ENCODE measurements around the gene GATA6.
"Not testable (repeated sequence)": the region's sequence is repeated elsewhere in the genome, so short reads cannot be mapped to it uniquely, and the experiment has no call there.

Gene GATA6

GRCh38 chr18:22180722-22181121, 11.3 kb downstream of the GATA6 start:
- H2BK120ac ChIP-seq (ENCODE audit: low read depth, low read length): no peak overlapping the region
- no peaks in the 10 kb centered on the region for H3K9me3 ChIP-seq (replicated peaks in 1 of 2; ENCODE audit: control insufficient read depth in 2 of 2, insufficient read depth in 1 of 2, low read depth in 1 of 2, low read length in 2 of 2)
- no peak overlapping the region for H2BK12ac ChIP-seq (ENCODE audit: low read length)
- no CpG with 5 or more reads among the region's 6 CpGs for WGBS, 2 donors (ENCODE audit: extremely low coverage in 2 of 2, insufficient read length in 2 of 2, insufficient replicate concordance in 1 of 2)
- no peak overlapping the region for H3K4ac ChIP-seq (ENCODE audit: low read length)
- no peaks in the 10 kb centered on the region for H3K79me1 ChIP-seq (ENCODE audit: low read depth, low read length)
- H3K14ac ChIP-seq (ENCODE audit: low read length): no peak overlapping the region
- H3K4me3 ChIP-seq (ENCODE audit: low read length in 2 of 2): no peak overlapping the region
- peaks cover 7 to 63% (median 33%) of the 10 kb centered on the region in 3 experiments for H3K27me3 ChIP-seq (ENCODE audit: control insufficient read depth in 3 of 3, insufficient read depth in 3 of 3, low read depth in 1 of 3, low read length in 3 of 3)
- no peak overlapping the region for H3K4me2 ChIP-seq (ENCODE audit: insufficient read depth, low read length, poor library complexity, severe bottlenecking)
- no peak overlapping the region for H3K23ac ChIP-seq (ENCODE audit: low read depth, low read length, poor library complexity)
- no peak overlapping the region for H4K91ac ChIP-seq (ENCODE audit: low read depth, low read length, poor library complexity)
- H2BK15ac ChIP-seq (ENCODE audit: low read length): no peak overlapping the region
- H3K9ac ChIP-seq (ENCODE audit: low read depth, low read length, poor library complexity): no peak overlapping the region
- no peak overlapping the region for H3K27ac ChIP-seq (replicated peaks; ENCODE audit: low read length)
- H3K18ac ChIP-seq (ENCODE audit: low read length): no peak overlapping the region
- no peak overlapping the region for H2AK5ac ChIP-seq (ENCODE audit: low read depth, low read length)
- no peaks in the 10 kb centered on the region for H3K4me1 ChIP-seq (ENCODE audit: control insufficient read depth in 2 of 2, insufficient read depth in 1 of 2, low read depth in 1 of 2, low read length in 2 of 2)
- DNase-seq (ENCODE audit: low spot score): no peak
- H3K36me3 ChIP-seq (replicated peaks in 1 of 2; ENCODE audit: control insufficient read depth in 2 of 2, insufficient read depth in 2 of 2, low read length in 2 of 2): no peaks in the 10 kb centered on the region
- no peak overlapping the region for H2AFZ ChIP-seq (ENCODE audit: low read length)
- no peak overlapping the region for H4K8ac ChIP-seq (ENCODE audit: low read depth, low read length)
- H2BK5ac ChIP-seq (ENCODE audit: low read length): no peak overlapping the region

DNA sequence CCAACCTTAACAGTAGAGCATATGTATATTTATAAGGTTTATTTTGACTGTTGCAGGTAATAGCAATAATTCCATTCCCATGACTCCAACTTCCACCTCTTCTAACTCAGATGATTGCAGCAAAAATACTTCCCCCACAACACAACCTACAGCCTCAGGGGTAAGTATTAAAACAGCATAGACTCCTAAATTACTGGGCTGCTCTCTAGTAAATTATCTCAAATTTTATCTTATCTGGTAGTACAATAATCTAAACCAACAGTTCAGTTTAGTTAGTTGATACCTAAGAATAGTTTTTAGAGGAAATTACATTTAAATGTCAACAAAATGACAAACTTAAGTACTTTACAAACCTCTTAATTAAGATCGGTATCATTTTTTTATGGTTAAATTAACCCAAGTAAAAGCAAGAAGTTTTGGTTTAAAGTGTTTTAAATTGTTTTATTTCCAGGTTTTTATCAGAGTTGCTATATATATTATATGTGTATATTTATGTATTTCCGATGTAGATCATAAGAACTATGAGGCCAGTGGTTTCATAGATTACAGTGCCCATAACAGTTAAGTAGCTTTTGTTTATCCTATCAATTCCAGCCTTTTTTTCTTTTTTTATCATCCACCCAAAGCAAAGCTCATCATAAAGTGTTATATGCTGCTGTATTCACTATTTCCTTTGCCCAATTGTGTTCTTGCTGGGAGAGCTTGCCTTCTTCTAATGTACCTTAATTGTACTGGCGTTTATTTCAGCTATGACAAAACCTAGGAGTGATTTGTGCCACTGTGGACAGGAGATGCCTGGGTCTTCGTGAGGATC, 13.7 kb downstream of the GATA6 start:
- Histone ChIP-seq H3K27me3 (ENCODE audit: control insufficient read depth in 3 of 3, insufficient read depth in 3 of 3, low read depth in 1 of 3, low read length in 3 of 3) (peaks cover 0 to 44% (median 13%) of the 10 kb centered on the region in 3 experiments), H4K8ac (ENCODE audit: low read depth, low read length) (no peak overlapping the region), H2BK12ac (ENCODE audit: low read length) (no peak overlapping the region), H3K4me2 (ENCODE audit: insufficient read depth, low read length, poor library complexity, severe bottlenecking) (no peak overlapping the region), H3K23ac (ENCODE audit: low read depth, low read length, poor library complexity) (no peak overlapping the region), H2BK120ac (ENCODE audit: low read depth, low read length) (no peak overlapping the region), H3K9me3 (replicated peaks in 1 of 2; ENCODE audit: control insufficient read depth in 2 of 2, insufficient read depth in 1 of 2, low read depth in 1 of 2, low read length in 2 of 2) (no peaks in the 10 kb centered on the region), H3K4ac (ENCODE audit: low read length) (no peak overlapping the region), H3K14ac (ENCODE audit: low read length) (no peak overlapping the region), H3K18ac (ENCODE audit: low read length) (no peak overlapping the region), H2AFZ (ENCODE audit: low read length) (no peak overlapping the region), H3K9ac (ENCODE audit: low read depth, low read length, poor library complexity) (no peak overlapping the region), H3K27ac (replicated peaks; ENCODE audit: low read length) (no peak overlapping the region), H2AK5ac (ENCODE audit: low read depth, low read length) (no peak overlapping the region), H3K79me1 (ENCODE audit: low read depth, low read length) (no peaks in the 10 kb centered on the region), H2BK15ac (ENCODE audit: low read length) (no peak overlapping the region), H3K4me3 (ENCODE audit: low read length in 2 of 2) (no peak overlapping the region), H4K91ac (ENCODE audit: low read depth, low read length, poor library complexity) (no peak overlapping the region), H2BK5ac (ENCODE audit: low read length) (no peak overlapping the region), H3K36me3 (replicated peaks in 1 of 2; ENCODE audit: control insufficient read depth in 2 of 2, insufficient read depth in 2 of 2, low read length in 2 of 2) (no peaks in the 10 kb centered on the region), H3K4me1 (ENCODE audit: control insufficient read depth in 2 of 2, insufficient read depth in 1 of 2, low read depth in 1 of 2, low read length in 2 of 2) (no peaks in the 10 kb centered on the region)
- WGBS, 2 donors (ENCODE audit: extremely low coverage in 2 of 2, insufficient read length in 2 of 2, insufficient replicate concordance in 1 of 2): no CpG with 5 or more reads among the region's 4 CpGs
- no peak for DNase-seq (ENCODE audit: low spot score)

DNA sequence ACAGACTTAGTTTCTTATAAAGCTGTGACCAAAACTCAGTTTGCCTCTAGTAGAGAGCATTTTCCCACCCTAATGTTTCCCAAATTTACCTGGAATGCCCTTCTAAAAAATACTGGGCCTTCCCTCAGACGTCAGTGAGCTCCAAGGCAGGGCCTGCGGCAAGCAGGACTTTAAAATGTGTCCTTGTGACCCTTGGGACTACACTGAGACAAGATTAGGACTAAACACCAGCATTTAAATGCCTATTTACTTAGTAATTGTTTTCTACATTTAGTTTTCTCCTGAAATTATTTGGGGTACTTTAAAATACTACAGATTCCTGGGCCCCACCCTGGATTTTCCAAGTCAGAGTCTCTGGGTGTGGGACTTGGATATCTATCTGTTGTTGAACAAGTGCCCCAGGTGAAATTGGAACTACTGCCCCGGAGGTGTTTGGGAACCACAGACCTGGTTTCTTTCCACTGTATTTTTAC, 14.3 kb downstream of the GATA6 start:
- H2AFZ ChIP-seq (ENCODE audit: low read length): no peak overlapping the region
- no peak overlapping the region for H3K4me2 ChIP-seq (ENCODE audit: insufficient read depth, low read length, poor library complexity, severe bottlenecking)
- no peak overlapping the region for H2BK15ac ChIP-seq (ENCODE audit: low read length)
- no peak overlapping the region for H3K14ac ChIP-seq (ENCODE audit: low read length)
- no peaks in the 10 kb centered on the region for H3K4me1 ChIP-seq (ENCODE audit: control insufficient read depth in 2 of 2, insufficient read depth in 1 of 2, low read depth in 1 of 2, low read length in 2 of 2)
- DNase-seq (ENCODE audit: low spot score): no peak
- H4K8ac ChIP-seq (ENCODE audit: low read depth, low read length): no peak overlapping the region
- H3K9ac ChIP-seq (ENCODE audit: low read depth, low read length, poor library complexity): no peak overlapping the region
- H2BK120ac ChIP-seq (ENCODE audit: low read depth, low read length): no peak overlapping the region
- no peak overlapping the region for H4K91ac ChIP-seq (ENCODE audit: low read depth, low read length, poor library complexity)
- H3K9me3 ChIP-seq (replicated peaks in 1 of 2; ENCODE audit: control insufficient read depth in 2 of 2, insufficient read depth in 1 of 2, low read depth in 1 of 2, low read length in 2 of 2): no peaks in the 10 kb centered on the region
- no peak overlapping the region for H2BK5ac ChIP-seq (ENCODE audit: low read length)
- H3K23ac ChIP-seq (ENCODE audit: low read depth, low read length, poor library complexity): no peak overlapping the region
- H3K4me3 ChIP-seq (ENCODE audit: low read length in 2 of 2): no peak overlapping the region
- WGBS, 2 donors (ENCODE audit: extremely low coverage in 2 of 2, insufficient read length in 2 of 2, insufficient replicate concordance in 1 of 2): no CpG with 5 or more reads among the region's 3 CpGs
- H2BK12ac ChIP-seq (ENCODE audit: low read length): no peak overlapping the region
- H3K79me1 ChIP-seq (ENCODE audit: low read depth, low read length): no peaks in the 10 kb centered on the region
- no peak overlapping the region for H3K4ac ChIP-seq (ENCODE audit: low read length)
- H2AK5ac ChIP-seq (ENCODE audit: low read depth, low read length): no peak overlapping the region
- peaks cover 0 to 42% (median 10%) of the 10 kb centered on the region in 3 experiments for H3K27me3 ChIP-seq (ENCODE audit: control insufficient read depth in 3 of 3, insufficient read depth in 3 of 3, low read depth in 1 of 3, low read length in 3 of 3)
- H3K27ac ChIP-seq (replicated peaks; ENCODE audit: low read length): no peak overlapping the region
- H3K18ac ChIP-seq (ENCODE audit: low read length): no peak overlapping the region
- H3K36me3 ChIP-seq (replicated peaks in 1 of 2; ENCODE audit: control insufficient read depth in 2 of 2, insufficient read depth in 2 of 2, low read length in 2 of 2): no peaks in the 10 kb centered on the region

- H2BK5ac ChIP-seq (ENCODE audit: low read length); H2BK12ac ChIP-seq (ENCODE audit: low read length); H3K27ac ChIP-seq (replicated peaks; ENCODE audit: low read length); H4K8ac ChIP-seq (ENCODE audit: low read depth, low read length); H4K91ac ChIP-seq (ENCODE audit: low read depth, low read length, poor library complexity); H3K9me3 ChIP-seq (replicated peaks in 1 of 2; ENCODE audit: control insufficient read depth in 2 of 2, insufficient read depth in 1 of 2, low read depth in 1 of 2, low read length in 2 of 2); H2BK15ac ChIP-seq (ENCODE audit: low read length); H3K36me3 ChIP-seq (replicated peaks in 1 of 2; ENCODE audit: control insufficient read depth in 2 of 2, insufficient read depth in 2 of 2, low read length in 2 of 2); H3K14ac ChIP-seq (ENCODE audit: low read length); H2BK120ac ChIP-seq (ENCODE audit: low read depth, low read length); H3K4ac ChIP-seq (ENCODE audit: low read length); H3K18ac ChIP-seq (ENCODE audit: low read length); H3K4me3 ChIP-seq (ENCODE audit: low read length in 2 of 2); H3K23ac ChIP-seq (ENCODE audit: low read depth, low read length, poor library complexity); H3K79me1 ChIP-seq (ENCODE audit: low read depth, low read length); H3K4me2 ChIP-seq (ENCODE audit: insufficient read depth, low read length, poor library complexity, severe bottlenecking); H2AK5ac ChIP-seq (ENCODE audit: low read depth, low read length); H2AFZ ChIP-seq (ENCODE audit: low read length); H3K4me1 ChIP-seq (ENCODE audit: control insufficient read depth in 2 of 2, insufficient read depth in 1 of 2, low read depth in 1 of 2, low read length in 2 of 2); DNase-seq (ENCODE audit: low spot score); H3K9ac ChIP-seq (ENCODE audit: low read depth, low read length, poor library complexity): not testable (repeated sequence)
- H3K27me3 ChIP-seq (ENCODE audit: control insufficient read depth in 3 of 3, insufficient read depth in 3 of 3, low read depth in 1 of 3, low read length in 3 of 3): peaks cover 0 to 37% (median 3%) of the 10 kb centered on the region in 3 experiments
- WGBS, 2 donors (ENCODE audit: extremely low coverage in 2 of 2, insufficient read length in 2 of 2, insufficient replicate concordance in 1 of 2): no CpG with 5 or more reads among the region's 8 CpGs
Measured at GRCh38 chr18:22184573-22184972, 15.2 kb downstream of the GATA6 start.
